ENCODE data around the gene TPMT.

DNA sequence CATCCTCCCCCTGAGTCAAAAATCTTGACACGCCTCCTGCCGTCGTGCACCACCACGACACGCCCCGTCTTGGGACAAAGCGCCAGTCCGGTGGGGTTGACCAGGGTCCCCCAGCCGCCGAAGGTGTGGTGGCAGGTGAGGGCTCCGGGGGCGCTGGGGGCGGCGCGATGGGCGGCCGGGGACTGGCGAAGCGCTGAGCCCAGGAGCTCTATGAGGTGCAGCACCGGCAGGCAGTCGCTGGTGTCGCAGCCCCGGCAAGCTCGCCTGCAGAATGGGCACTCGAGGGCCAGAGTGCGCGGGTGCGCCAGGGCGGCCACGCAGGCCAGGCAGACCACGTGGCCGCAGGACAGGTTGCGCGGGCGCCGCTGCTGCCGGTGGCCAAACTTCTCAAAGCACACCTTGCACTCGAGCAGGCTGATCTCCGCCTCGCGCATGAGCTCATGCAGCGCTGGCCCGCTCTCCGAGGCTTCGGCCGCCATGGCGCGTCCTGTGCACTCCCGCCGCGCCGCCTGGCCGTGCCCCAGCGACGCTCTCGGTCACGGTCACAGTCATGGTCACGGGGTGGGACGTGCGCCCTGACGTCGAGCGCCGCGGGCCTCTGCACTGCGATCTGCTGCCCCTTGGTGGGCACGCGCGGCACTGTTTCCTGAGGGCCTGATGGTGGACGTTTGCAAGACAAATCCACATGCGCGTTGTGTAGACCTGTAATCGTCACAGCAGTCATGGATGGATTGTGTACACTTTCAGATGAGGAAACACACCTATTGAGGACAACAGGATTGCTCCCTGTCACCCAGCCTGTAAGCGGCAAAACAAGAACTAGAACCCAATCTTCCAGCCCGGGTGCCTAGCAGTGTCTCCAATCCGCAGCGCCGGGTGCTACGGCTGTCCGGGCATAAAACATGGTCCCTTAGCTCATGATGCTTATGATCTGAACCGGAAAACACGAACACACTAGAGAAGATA, 32.5 kb downstream of the TPMT start, which contains the start of gene NHLRC1:
- TF ChIP-seq POLR2A (IDR thresholded peaks at IDR 0.05; ENCODE audit: low read length) = peak; percentile 72
- TF ChIP-seq GATA1 (IDR thresholded peaks at IDR 0.05; ENCODE audit: low read depth, low read length) = no peak

All from erythroblast (primary cell).